GM12874 (cell line): ENCODE data around the gene SPI1.

Experiments
- CTCF ChIP-seq: IDR thresholded peaks from 2 replicates; pipeline ENCODE4 v1.5.1; 2011; ENCODE audit warnings: low read depth, mild to moderate bottlenecking, control low read depth, low read length, moderate library complexity; ENCODE audit not compliant: insufficient read depth

SPI1 gene

GRCh38 chr11:47400768-47401279 lies 22.5 kb upstream of the SPI1 start:
- no peak for TF ChIP-seq CTCF

GRCh38 chr11:47399860-47400767 lies 21.8 kb upstream of the SPI1 start:
- no peak for TF ChIP-seq CTCF

GRCh38 chr11:47398551-47398950 lies 20.2 kb upstream of the SPI1 start:
- no peak for TF ChIP-seq CTCF

- TF ChIP-seq CTCF, result no peak
Observed at GRCh38 chr11:47398011-47398410, 19.7 kb upstream of the SPI1 start.

GRCh38 chr11:47396049-47396320 lies 17.6 kb upstream of the SPI1 start:
- TF ChIP-seq CTCF, result no peak

GRCh38 chr11:47395223-47396048 lies 17.1 kb upstream of the SPI1 start:
- no peak for TF ChIP-seq CTCF
